NCI-H187 treated with DMSO at 0.1 percent for 48 hours (cell line): ENCODE data around the gene DAO.
"Not testable (repeated sequence)": the region's sequence is repeated elsewhere in the genome, so short reads cannot be mapped to it uniquely, and the experiment has no call there.

ENCODE experiments used
- DNase-seq: peaks from one replicate; lab custom pipeline; 2025; lab: John Stamatoyannopoulos, UW

The DAO gene

DNA sequence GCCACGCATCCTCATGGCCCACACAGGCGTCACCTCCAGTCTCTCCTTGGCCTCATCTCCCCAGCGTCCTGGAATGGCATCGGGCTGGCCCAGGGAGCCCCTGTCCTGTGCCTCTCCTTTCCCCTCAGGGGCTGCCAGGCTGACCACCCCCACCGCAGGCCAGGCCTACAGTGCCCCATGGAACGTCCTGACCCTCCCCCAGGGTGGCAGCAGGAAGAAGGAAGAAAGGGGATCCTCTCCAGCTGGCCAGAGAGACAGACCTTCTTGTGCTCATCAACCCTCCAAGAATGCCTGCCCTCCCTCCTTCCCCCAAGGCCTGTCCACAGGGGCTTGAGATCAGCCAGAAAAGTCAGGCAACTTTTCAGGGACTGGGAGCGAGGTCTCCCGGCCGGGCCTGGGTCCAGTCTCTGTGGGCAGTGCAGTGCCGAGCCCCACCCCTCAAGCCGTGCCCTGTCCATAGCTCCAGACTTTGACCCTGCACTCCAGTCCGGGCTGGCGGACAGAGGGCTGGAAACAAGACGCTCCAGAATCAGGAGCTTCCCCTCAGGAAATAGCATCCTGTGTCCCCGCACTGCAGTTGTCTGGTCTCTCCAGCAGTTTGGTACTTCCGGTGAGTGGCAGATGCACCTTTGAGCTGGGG lies at the start of gene DAO:
Gene DAO, plus strand, starts transcription at position 478 of the 640 bp plus-strand sequence. CDS start 4,915 bp downstream, outside the sequence.
- no peak for DNase-seq

DNA sequence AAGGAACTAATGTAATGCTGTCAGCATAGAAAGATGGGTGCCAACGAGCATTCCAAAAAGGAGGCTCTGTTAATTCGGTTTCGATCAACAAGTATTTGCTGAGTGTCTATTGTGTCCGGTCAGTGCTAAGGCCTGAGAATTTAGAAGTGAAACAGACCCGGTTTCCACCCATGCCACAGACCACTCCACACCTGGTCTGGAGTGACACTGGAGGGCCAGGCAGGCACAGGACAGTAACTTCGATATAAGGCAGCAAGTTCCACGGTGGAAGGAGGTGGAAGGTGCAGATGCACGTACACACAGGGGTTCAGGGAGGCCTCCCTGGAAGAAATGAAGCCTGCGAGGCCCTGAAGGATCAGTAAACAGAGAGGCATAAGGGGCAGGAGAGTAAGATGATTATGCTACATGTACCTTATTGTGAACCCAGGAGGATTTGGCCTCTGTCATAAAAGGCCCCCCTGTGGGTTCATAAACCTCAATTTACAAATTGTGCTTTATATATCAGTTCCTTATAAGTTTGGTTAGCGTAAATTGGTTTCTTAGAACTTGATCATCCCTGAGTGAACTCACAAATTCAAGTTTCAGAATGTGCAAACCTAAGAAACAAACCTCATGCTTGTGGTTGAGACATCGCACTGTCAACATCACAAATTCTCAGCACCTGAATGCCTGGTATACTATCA lies 48.4 kb upstream of the DAO start:
- no peak for DNase-seq

DNA sequence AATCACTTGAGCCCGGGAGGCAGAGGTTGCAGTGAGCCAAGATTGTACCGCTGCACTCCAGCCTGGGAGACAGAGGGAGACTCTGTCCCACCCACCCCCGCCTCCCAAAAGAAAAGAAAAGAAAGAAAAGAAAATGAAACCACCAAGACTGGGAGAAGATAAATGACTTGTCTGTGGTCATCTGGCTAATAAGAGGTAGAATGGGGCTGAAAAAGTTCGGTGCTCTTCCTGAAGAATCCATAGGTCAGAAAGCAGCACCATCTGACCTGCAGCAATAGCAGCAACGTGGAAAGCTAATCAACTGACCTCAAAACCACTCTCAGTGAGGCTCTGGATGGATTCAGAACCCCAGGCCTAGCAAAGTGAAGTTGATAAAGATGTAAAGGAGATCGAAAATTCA lies 47.7 kb upstream of the DAO start:
- no peak for DNase-seq

DNA sequence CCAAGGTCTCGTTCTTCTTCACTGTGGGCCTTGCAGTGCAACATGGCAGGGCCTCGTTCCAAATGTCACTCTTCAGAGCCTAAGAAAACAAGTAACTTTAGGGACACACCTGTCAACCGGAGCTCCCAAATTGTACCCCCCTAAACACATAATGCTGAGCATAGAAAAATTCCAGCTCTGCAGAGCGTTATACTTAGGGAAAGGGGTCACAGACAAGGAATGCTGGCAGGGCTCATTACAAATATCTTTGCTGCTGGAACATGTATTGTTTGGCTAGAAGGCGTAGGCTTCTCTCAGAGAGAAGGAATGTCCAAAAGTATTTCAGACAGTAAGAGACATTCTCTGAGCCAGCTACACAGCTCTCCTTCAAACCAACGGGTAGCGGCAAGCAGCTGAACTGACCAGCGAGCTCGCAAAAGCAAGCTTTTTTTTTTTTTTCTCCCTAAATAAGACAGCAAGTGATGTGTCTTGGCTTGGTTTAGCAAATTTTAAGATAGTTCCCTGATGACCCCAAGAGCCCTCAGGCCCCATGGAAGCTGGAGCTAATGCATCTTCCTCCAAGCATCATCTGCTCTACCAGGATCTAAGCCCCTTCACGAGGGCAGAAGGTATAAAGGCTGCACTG lies 47.0 kb upstream of the DAO start:
- DNase-seq, result no peak

DNA sequence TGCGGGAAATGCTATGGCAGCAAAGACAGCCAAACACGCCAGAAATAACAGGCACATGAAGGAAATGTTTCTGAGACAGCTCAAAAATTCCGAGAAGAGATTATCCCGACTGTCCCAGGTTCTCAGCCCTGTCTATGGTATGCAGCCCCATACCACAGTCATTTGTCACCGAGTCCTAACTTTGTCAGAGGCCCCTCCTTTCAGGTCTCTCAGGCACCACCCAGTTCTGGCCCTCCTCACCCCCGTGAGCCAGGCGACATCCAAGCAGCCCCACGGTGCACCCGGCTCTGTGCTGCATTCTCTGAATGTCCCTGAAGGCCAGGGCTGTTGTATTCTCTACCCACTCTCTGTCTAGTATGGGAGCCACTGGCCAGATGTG lies 46.5 kb upstream of the DAO start:
- DNase-seq, result no peak

DNA sequence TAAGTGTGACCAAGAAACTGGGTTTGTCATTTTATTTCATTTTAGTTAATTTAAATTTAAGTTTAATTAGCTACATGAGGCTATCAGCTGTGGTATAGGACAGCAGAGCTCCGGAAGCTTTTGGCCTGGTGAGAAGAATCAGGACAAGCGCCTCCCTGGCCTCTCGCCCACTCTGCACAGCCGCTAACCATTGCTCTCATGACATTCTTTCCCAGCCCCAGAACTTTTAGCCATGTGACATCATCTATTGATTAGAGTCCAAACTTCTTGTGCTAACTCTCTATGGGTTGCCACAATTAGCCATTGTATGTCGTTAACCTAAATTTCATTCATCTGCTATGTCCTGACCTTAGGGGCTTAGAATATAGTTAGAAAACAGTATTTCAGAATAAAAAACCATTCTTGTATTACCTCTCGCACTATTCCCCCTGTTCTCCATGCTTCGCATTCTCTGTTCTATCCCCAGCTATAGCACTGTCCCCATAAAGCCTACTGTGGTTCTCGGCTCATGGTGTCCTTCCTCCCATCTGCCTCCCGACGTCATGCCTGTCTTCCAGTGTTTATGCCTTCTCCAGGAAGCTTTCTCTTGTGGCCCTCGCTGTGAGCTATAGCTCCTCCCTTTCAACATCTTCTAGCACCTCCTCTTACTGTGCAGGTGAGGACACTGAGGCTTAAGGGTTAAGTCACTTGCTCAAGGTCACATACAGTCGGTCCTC lies 46.0 kb upstream of the DAO start:
- no peak for DNase-seq

DNA sequence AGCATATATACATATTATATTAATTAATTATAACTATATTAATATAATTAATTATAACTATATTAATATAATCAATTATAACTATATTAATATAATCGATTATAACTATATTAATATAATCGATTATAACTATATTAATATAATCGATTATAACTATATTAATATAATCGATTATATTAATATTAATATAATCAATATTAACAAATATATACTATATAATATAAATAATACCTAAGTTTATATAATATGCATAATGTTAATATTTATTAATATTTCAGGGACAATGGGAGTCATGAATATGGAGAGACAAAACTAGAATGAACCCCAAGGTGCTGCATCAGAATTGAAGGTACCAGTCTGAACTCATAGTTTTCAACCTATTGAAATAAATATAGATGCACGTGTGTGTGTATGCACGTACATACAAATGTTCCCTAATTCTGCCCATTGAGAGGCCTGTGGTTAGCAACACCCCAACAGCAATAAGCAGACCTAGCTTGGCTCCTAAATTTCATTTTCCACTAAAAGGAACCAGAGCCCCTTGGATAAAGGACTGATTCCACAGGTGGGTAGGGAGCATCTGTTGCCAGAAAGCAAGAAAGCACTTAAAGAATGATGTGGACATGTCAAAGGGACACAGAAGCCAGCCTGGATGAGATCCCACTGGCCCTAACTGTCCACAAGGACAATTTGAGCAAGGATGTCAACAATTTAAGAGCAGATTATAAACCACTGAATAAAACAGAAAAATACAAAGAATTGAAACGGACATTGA lies 43.8 kb upstream of the DAO start:
- DNase-seq, result no peak

GRCh38 chr12:108837239-108837638 lies 42.7 kb upstream of the DAO start:
- no peak for DNase-seq

GRCh38 chr12:108837680-108838079 lies 42.2 kb upstream of the DAO start:
- no peak for DNase-seq

DNA sequence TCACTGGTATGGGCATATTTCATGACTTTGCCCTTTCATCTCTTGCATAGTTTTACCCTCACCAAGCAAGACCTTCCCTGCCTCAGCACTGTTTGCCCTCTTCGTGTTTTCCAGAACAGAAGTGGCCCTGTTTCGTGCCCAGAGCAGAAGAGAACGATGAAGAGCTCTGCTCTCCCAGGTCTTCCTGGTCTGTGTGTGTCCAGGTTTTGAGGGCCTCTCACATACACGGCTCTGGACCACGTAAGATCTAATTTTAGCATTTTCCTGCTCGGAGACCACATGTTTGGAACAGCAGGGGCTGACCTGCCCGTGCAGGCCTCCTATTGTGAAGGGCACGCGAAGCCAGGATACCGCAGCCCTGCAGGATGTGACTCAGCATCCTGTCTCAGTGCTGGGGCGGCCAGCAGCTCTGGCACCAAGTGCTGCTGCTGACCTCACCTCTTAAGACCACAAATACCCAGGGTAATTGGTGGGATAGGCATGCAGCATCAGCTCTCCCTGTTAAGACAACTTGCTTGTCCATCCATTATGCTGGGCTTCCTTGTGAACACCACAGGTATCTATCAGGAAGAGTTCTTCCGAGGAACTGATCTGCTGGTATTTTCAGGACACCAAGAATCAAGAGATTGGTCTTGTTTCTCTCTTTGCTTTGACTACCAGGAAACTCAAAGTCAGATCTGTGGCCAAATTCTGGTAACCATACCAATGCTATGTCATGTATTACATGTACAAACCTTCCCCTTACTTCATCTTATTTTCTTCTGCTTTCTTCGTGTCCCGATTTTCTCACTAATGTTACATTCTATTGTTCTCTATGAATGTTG lies 41.5 kb upstream of the DAO start:
- no peak for DNase-seq

- no peak for DNase-seq
Observed at GRCh38 chr12:108839018-108839889, 40.6 kb upstream of the DAO start.

- no peak for DNase-seq
Observed at GRCh38 chr12:108839890-108840230, 40.0 kb upstream of the DAO start.

- no peak for DNase-seq
Observed at GRCh38 chr12:108840605-108841332, 39.1 kb upstream of the DAO start.

GRCh38 chr12:108841825-108842224 lies 38.1 kb upstream of the DAO start:
- DNase-seq, result not testable (repeated sequence)

DNA sequence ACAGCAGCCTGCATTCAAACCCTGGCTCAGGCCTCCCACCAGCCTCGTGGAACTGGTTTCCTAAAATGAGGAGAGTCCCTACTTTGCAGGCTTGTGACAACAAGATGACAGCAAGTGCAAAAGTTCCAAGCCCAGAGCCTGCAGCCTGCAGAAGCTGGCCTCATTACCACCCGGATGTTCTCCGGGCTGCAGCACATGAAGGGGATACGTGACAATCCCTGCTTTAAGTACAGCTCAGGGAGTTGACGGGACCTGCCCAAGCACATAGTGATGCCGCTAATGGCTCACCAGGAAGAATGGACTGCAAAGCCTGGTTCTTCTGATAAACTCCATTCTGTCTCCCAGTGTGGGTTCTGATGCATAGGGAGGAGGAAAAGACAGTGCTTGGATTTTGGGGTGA lies 37.5 kb upstream of the DAO start:
- DNase-seq, result no peak

DNA sequence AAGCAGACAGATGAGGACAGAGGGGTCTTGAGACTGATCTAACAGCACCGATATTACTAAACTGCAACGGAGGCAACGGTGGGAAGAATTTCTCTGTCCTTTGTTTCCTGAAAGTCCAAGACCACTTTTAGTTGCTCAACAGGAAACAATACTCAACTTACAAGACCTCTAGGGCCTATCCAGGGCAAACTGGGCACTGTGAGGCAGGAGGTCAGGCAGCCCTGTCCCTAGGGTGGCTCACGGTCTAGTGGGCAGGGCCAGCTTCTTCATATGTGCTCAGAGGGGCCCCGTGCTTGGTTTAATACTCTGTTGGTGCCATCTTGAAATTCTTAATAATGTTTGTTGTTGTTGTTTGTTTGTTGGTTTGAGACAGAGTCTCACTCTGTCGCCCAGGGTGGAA lies 36.7 kb upstream of the DAO start:
- no peak for DNase-seq

DNA sequence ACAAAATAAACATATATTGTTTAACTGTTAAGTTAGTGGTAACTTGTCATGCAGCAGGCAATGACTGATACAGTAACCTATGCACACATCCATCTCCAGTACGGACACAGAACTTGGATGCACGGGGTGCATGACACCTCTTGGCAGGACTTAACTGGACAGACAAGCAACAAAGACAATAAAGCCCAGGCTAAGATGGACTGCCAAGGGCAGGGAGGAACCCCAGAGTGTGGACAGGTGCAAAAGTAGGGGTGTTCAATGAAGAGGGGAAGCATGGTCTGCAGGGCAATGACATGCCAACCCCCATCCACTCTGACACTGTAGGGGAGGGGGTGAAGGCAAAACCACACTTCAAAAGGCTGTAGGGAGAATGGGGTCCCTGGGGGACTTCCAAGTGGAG lies 34.2 kb upstream of the DAO start:
- DNase-seq, result no peak

- DNase-seq, result no peak
Observed at GRCh38 chr12:108846290-108846701, 33.6 kb upstream of the DAO start.

DNA sequence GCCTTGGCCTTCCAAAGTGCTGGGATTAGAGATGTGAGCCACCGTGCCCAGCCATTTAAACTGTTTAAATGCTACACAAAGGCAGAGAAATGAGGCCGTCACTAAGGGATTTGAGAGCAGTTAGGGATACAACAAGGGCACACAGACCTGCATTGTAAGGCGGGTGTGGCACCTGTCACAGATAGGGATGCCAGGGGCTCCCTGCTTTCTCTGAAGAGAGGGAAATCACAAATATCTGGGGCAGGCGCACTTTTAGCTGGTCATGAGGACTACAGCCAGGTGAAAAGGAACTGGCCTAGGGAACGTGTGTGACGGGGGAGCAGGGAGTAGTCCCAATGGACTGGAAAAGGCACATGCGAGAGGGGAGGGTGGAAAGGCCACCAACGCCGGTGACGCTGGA lies 32.2 kb upstream of the DAO start:
- no peak for DNase-seq

DNA sequence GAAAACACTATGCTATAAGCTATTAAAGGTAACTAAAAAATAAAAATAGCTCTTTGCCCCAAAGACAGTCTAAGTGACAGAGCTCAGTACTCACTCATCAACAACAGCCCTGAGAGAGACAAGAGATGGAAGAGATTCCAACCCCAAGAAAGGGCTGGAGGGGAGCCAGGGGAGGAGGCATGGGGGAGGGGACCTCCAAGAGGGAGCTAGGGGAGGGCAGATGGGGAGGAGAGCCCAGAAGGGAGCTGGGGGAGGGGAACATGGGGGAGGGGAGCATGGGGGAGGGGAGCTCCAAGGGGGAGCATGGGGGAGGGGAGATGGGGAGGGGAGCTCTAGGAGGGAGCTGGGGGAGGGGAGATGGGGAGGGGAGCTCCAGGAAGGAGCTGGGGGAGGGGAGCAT lies 30.2 kb upstream of the DAO start:
- DNase-seq, result no peak
